Pancreas (tissue), 10 donors: ENCODE data around the gene ATF5. TPM values are rescaled to one million over a fixed set of nuclear protein-coding genes. Genes with fewer than 3 reads are reported as not detected.

Experiments used
- ATAC-seq, 4 donors: fragments of 200-7000 bp; cut with Tn5 transposase; one replicate each; pipeline versions ENCODE4 v1.8.0 to v1.9.1; 2020; ENCODE audit warnings: mild to moderate bottlenecking in 4 of 4, moderate library complexity in 4 of 4
- DNase-seq, 6 donors: peaks; one replicate each; pipeline ENCODE4 v3.0.0-alpha.2; 2020
- FAIRE-seq: peaks from 2 replicates; lab custom pipeline; 2012; peaks lifted over from hg19 to GRCh38; lab: Jason Lieb, UNC
- H3K27ac ChIP-seq, 4 donors: fragments of 200-600 bp; sonication (generic); 1 replicate in 3 of 4; 2 replicates in 1 of 4; pipeline versions ENCODE4 v1.5.0 to v1.8.0; 2020
- H3K27me3 ChIP-seq, 4 donors: fragments of 200-600 bp; one replicate each; pipeline ENCODE4 v1.8.0; 2021
- H3K36me3 ChIP-seq, 3 donors: fragments of 200-600 bp; sonication (generic) in 1 of 3; one replicate each; pipeline versions ENCODE4 v1.5.0 to v1.8.0; 2020 to 2021
- H3K4me1 ChIP-seq, 3 donors: fragments of 200-600 bp; one replicate each; pipeline ENCODE4 v1.8.0; 2021
- H3K4me3 ChIP-seq, 4 donors: fragments of 200-600 bp; sonication (generic) in 2 of 4; one replicate each; pipeline versions ENCODE4 v1.5.0 to v1.8.0; 2020 to 2021
- H3K9me3 ChIP-seq, 4 donors: fragments of 200-600 bp; one replicate each; pipeline ENCODE4 v1.8.0; 2021
- CTCF ChIP-seq, 4 donors: fragments of 200-600 bp; sonication (generic) in 3 of 4; IDR thresholded peaks; one replicate each; pipeline versions ENCODE4 v1.5.0 to v1.8.0; 2021; ENCODE audit warnings: antibody characterized with exemption in 4 of 4
- WGBS, 2 donors: extraction: QIAGEN DNeasy Blood & Tissue Kit; methylation state at CpG; one replicate each; pipeline ENCODE4 v1.1.7; 2013; 5-methylcytosine and 5-hydroxymethylcytosine counted together
- intact Hi-C, 3 donors: fragments of 100-400 bp; cut with DNase I; formaldehyde crosslinking; loops; one replicate each; pipeline versions ENCODE4 v1.11.1 to v1.14.2; 2022
- polyA plus RNA-seq, 2 donors: library from polyadenylated mRNA; stranded (reverse); fragments of 200-250 nt; gene quantifications; one replicate each; pipeline ENCODE4 v1.2.3, GENCODE V29; 2013
- total RNA-seq, 6 donors: library from RNA; stranded (reverse); fragmentation: NEBNext Ultra II Directional in 4 of 6; extraction: Animal tissue kit (Norgen Biotek cat#: 25700) in 4 of 6; gene quantifications; one replicate each; pipeline versions ENCODE4 v1.2.1 to v1.2.4, GENCODE V29; 2021 to 2023
- donor health status: healthy with polysubstance abuse.
- donor health status: DM: no; HTN: no; CAD: no; lungs with moderate emphysema.
- donor health status: DM: no; HTN: no; CAD: no.
- donor health status: control.
- donor health status: control.
- donor health status: Bipolar disorder and iron deficiency.
- donor health status: DM: yes; HTN: yes; CAD: no.
- donor health status: DM: no; HTN: no; CAD: no.
- donor health status: DM: no; HTN: no; CAD: no.
- donor health status: DM: yes; HTN: yes; CAD: no.

The ATF5 gene
- total and polyA plus RNA-seq, 8 donors = 8.2 to 25.7 (median 13.1) TPM

- Histone ChIP-seq H3K27me3 (no peaks in the 10 kb centered on the region), H3K4me1 (no peaks in the 10 kb centered on the region), H3K27ac (peak overlapping the region in 1 of 4 donors; percentile 11), H3K9me3 (no peaks in the 10 kb centered on the region), H3K4me3 (no peak overlapping the region), H3K36me3 (peaks cover 0 to 12% (median 3%) of the 10 kb centered on the region in 3 donors)
- TF ChIP-seq CTCF (IDR thresholded peaks at IDR 0.05) = no peak
- DNase-seq (no peak), ATAC-seq (no peak), FAIRE-seq (no peak)
- intact Hi-C loops = no loop called here
- 89 to 94% methylated on average over 5 of the region's 5 CpGs for WGBS, 2 donors
Observed at GRCh38 chr19:49910179-49910578, 18.8 kb upstream of the ATF5 start.

- Histone ChIP-seq H3K27me3 (no peaks in the 10 kb centered on the region), H3K36me3 (peaks cover 0 to 12% (median 3%) of the 10 kb centered on the region in 3 donors), H3K4me1 (no peaks in the 10 kb centered on the region), H3K4me3 (no peak overlapping the region), H3K27ac (peak overlapping the region in 1 of 4 donors; percentile 11), H3K9me3 (no peaks in the 10 kb centered on the region)
- FAIRE-seq (no peak), DNase-seq (no peak), ATAC-seq (peak in 3 of 4 donors; percentile 8 to 76 (median 45))
- 84 to 85% methylated on average over 9 of the region's 9 CpGs for WGBS, 2 donors
- intact Hi-C loops = no loop called here
- no peak for TF ChIP-seq CTCF (IDR thresholded peaks at IDR 0.05)
Observed at GRCh38 chr19:49911381-49912145, 17.4 kb upstream of the ATF5 start.

- Histone ChIP-seq H3K27ac (no peak overlapping the region), H3K9me3 (no peaks in the 10 kb centered on the region), H3K36me3 (peaks cover 0 to 12% (median 3%) of the 10 kb centered on the region in 3 donors), H3K4me1 (no peaks in the 10 kb centered on the region), H3K27me3 (no peaks in the 10 kb centered on the region), H3K4me3 (no peak overlapping the region)
- intact Hi-C loops = no loop called here
- ATAC-seq = no peak
- no peak for DNase-seq
- 89 to 92% methylated on average over 21 of the region's 21 CpGs for WGBS, 2 donors
- FAIRE-seq = no peak
- TF ChIP-seq CTCF (IDR thresholded peaks at IDR 0.05) = no peak
Observed at GRCh38 chr19:49912965-49913685, 15.9 kb upstream of the ATF5 start.

GRCh38 chr19:49913720-49914119 lies 15.3 kb upstream of the ATF5 start:
- WGBS, 2 donors = 96 to 97% methylated on average over 10 of the region's 10 CpGs
- intact Hi-C loops = no loop called here
- H3K27me3 ChIP-seq = no peaks in the 10 kb centered on the region
- TF ChIP-seq CTCF (IDR thresholded peaks at IDR 0.05) = no peak
- DNase-seq (no peak), ATAC-seq (no peak), FAIRE-seq (no peak)
- no peaks in the 10 kb centered on the region for H3K4me1 ChIP-seq
- H3K9me3 ChIP-seq = no peaks in the 10 kb centered on the region
- no peak overlapping the region for H3K4me3 ChIP-seq
- peaks cover 0 to 8% (median 3%) of the 10 kb centered on the region in 3 donors for H3K36me3 ChIP-seq
- H3K27ac ChIP-seq = no peak overlapping the region
